WERI-Rb-1 (cell line): ENCODE measurements around the gene LPP.
A peak's percentile ranks its signal among the peaks of the same experiment; 100 is the strongest.

ENCODE experiments used
- DNase-seq: peaks from one replicate; pipeline ENCODE4 v3.0.0-alpha.2; 2020
- H3K27ac ChIP-seq: fragments of 250-450 bp; sonication (Bioruptor Pico); 2 replicates; pipeline ENCODE4 v1.5.1; 2020; ENCODE audit warnings: mild to moderate bottlenecking, moderate library complexity
- H3K27me3 ChIP-seq: fragments of 250-450 bp; sonication (Bioruptor Pico); 2 replicates; pipeline ENCODE4 v1.5.1; 2021; ENCODE audit warnings: mild to moderate bottlenecking, low read depth, moderate library complexity; ENCODE audit not compliant: insufficient read depth, severe bottlenecking
- H3K36me3 ChIP-seq: fragments of 250-450 bp; sonication (Bioruptor Pico); 2 replicates; pipeline ENCODE4 v1.5.1; 2020; ENCODE audit warnings: mild to moderate bottlenecking, moderate library complexity
- H3K4me3 ChIP-seq: 2 replicates; pipeline ENCODE4 v1.5.1; 2011; ENCODE audit warnings: low read depth, mild to moderate bottlenecking, control low read depth, low read length
- H3K9me3 ChIP-seq: fragments of 250-450 bp; sonication (Bioruptor Pico); 2 replicates; pipeline ENCODE4 v1.5.1; 2021; ENCODE audit warnings: mild to moderate bottlenecking, moderate library complexity; ENCODE audit not compliant: severe bottlenecking
- TF ChIP-seq, protein P1 (sequence below): IDR thresholded peaks from 2 replicates; pipeline ENCODE4 v1.5.1; 2011; ENCODE audit warnings: low read depth, mild to moderate bottlenecking, control low read depth, inconsistent platforms, low read length

Gene LPP

DNA sequence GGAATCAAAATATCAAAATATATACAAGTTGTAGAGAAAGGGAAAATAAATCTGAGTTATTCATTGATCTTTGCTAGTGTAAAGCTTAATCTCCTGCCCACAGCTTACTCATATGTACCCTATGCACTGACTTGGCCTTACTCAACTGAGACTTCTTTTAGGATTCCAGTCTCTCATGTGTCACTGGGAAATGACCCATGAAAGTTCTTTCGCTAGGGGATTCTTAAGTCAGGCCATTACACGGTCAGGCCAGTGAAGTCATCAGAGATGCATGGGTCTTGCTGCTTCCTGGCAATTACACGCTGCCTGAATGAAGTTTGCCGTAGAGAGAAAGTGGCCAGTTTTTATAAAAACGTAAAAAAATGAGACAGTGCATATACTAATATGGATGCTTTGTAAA is 20.7 kb upstream of the LPP start:
- H3K27me3 ChIP-seq, result no peaks in the 10 kb centered on the region
- TF ChIP-seq, protein P1, sequence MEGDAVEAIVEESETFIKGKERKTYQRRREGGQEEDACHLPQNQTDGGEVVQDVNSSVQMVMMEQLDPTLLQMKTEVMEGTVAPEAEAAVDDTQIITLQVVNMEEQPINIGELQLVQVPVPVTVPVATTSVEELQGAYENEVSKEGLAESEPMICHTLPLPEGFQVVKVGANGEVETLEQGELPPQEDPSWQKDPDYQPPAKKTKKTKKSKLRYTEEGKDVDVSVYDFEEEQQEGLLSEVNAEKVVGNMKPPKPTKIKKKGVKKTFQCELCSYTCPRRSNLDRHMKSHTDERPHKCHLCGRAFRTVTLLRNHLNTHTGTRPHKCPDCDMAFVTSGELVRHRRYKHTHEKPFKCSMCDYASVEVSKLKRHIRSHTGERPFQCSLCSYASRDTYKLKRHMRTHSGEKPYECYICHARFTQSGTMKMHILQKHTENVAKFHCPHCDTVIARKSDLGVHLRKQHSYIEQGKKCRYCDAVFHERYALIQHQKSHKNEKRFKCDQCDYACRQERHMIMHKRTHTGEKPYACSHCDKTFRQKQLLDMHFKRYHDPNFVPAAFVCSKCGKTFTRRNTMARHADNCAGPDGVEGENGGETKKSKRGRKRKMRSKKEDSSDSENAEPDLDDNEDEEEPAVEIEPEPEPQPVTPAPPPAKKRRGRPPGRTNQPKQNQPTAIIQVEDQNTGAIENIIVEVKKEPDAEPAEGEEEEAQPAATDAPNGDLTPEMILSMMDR, result no peak

DNA sequence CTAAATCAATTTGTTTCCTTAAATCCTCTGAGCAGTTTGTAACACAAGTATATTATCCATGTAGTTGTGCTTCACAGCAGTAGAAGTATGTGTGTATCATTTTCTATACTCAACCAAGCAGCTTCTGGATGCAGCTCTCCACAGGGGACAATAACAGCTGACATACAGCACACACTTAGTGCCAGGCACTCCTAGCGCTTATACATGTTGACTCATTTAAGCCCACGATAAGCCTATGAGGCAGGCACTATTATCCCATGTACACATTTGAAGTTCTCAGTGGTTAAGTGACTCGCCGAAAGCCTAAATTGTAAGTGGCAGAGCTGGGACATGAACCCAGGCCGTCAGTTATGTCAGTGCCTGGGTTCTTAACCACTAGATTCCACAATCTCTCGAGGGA is 20.3 kb upstream of the LPP start:
- no peak overlapping the region for H3K27ac ChIP-seq
- TF ChIP-seq, protein P1, result no peak
- no peaks in the 10 kb centered on the region for H3K36me3 ChIP-seq
- no peaks in the 10 kb centered on the region for H3K9me3 ChIP-seq
- no peak for DNase-seq
- H3K27me3 ChIP-seq, result no peaks in the 10 kb centered on the region
- H3K4me3 ChIP-seq, result no peak overlapping the region

More for the DNA sequence above, 20.7 kb upstream of the LPP start:
- no peaks in the 10 kb centered on the region for H3K9me3 ChIP-seq
- DNase-seq, result no peak
- H3K4me3 ChIP-seq, result no peak overlapping the region
- no peak overlapping the region for H3K27ac ChIP-seq
- H3K36me3 ChIP-seq, result no peaks in the 10 kb centered on the region

DNA sequence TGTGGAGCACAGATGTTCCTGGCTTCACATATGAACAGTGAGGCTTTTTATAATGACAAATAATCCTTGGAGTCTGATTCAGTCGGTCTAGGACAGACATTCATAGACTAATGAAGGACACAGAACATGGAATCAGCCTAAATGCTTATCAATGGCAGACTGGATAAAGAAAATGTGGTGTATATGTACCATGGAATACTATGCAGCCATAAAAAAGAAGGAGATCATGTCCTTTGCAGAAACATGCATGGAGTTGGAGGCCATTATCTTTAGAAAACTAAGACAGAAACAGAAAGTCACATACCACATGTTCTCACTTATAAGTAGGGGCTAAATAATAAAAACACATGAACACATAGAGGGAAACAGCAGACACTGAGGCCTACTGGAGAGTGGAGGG is 19.9 kb upstream of the LPP start:
- DNase-seq, result no peak
- H3K27ac ChIP-seq, result no peak overlapping the region
- TF ChIP-seq, protein P1, result no peak
- no peaks in the 10 kb centered on the region for H3K9me3 ChIP-seq
- H3K27me3 ChIP-seq, result no peaks in the 10 kb centered on the region
- no peak overlapping the region for H3K4me3 ChIP-seq
- H3K36me3 ChIP-seq, result no peaks in the 10 kb centered on the region

DNA sequence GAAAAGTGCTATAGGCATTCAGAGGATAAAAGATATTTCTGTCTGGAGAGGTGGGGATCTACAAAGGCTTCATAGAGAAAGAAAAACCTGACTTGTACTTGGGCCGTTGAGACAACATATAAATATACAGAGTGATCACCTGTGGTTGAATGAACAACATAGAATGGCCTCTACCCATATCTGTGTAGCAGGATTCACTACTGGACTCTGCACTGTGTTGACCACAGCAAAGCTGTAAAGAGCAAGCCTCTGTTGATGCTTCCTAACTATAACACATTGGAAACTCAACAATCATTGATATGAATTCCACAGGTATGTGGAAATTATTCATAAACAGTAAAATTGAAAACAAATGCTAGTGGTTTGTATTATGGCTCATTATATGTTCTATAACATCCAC is 19.1 kb upstream of the LPP start:
- Histone ChIP-seq H3K27ac (no peak overlapping the region), H3K4me3 (no peak overlapping the region), H3K36me3 (no peaks in the 10 kb centered on the region), H3K9me3 (no peaks in the 10 kb centered on the region), H3K27me3 (no peaks in the 10 kb centered on the region)
- DNase-seq, result no peak
- TF ChIP-seq, protein P1, result no peak

DNA sequence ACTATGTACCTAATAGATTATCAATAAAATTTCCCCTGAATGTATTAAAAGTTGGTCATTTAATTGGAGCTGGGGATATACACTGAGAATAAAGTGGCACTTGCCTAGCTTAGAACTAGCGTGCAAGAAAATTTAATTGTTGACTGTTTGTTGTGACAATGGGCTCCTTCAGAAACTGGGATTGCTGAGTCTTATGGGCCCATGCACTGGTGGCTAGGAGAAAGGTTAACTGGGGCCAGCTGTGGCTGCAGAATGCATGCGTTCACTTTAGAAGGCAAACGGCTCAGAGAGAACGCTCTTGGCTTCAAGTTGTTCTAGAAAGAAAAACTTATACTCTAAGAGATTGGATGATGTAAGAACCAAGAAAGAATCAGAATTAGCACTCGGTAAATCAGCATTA is 18.7 kb upstream of the LPP start:
- no peak overlapping the region for H3K27ac ChIP-seq
- H3K36me3 ChIP-seq, result no peaks in the 10 kb centered on the region
- no peaks in the 10 kb centered on the region for H3K27me3 ChIP-seq
- TF ChIP-seq, protein P1, result no peak
- no peak overlapping the region for H3K4me3 ChIP-seq
- H3K9me3 ChIP-seq, result no peaks in the 10 kb centered on the region
- no peak for DNase-seq

DNA sequence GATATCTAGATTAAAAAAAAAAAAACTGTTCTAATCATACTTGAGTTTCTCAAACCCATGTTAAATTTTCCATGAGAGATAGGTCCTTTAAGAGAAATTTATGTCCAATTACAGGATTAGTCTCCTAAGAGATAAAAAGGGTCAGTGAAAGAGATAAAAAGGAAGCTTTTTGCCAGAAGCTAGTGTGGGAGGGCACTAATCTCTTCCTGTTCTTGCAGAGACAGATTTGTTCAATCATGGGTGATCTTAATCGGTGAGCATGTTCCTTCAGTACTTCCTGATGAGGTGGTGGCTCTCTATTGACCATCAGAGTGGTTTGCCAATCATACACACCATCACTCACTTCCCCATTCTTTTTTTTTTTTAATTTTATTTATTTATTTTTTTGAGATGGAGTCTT is 16.9 kb upstream of the LPP start:
- H3K9me3 ChIP-seq, result no peaks in the 10 kb centered on the region
- H3K27ac ChIP-seq, result no peak overlapping the region
- H3K36me3 ChIP-seq, result no peaks in the 10 kb centered on the region
- no peaks in the 10 kb centered on the region for H3K27me3 ChIP-seq
- TF ChIP-seq, protein P1, result no peak
- peak; percentile 11 for DNase-seq
- no peak overlapping the region for H3K4me3 ChIP-seq
